GM19351 (cell line): ENCODE results near the gene OBSCN.

ENCODE experiments used
- ATAC-seq: cut with Tn5 transposase; IDR thresholded peaks from one replicate; pipeline ENCODE4 v1.9.1; 2021; ENCODE audit warnings: mild to moderate bottlenecking, moderate library complexity; ENCODE audit not compliant: unreplicated experiment

OBSCN gene

GRCh38 chr1:228408869-228409805 is 201.3 kb downstream of the OBSCN start:
- no peak for ATAC-seq

- ATAC-seq = no peak
Measured at GRCh38 chr1:228410015-228410414, 202.2 kb downstream of the OBSCN start.

- no peak for ATAC-seq
Measured at GRCh38 chr1:228410671-228411070, 202.8 kb downstream of the OBSCN start.

GRCh38 chr1:228411121-228411520 is 203.3 kb downstream of the OBSCN start:
- no peak for ATAC-seq

DNA sequence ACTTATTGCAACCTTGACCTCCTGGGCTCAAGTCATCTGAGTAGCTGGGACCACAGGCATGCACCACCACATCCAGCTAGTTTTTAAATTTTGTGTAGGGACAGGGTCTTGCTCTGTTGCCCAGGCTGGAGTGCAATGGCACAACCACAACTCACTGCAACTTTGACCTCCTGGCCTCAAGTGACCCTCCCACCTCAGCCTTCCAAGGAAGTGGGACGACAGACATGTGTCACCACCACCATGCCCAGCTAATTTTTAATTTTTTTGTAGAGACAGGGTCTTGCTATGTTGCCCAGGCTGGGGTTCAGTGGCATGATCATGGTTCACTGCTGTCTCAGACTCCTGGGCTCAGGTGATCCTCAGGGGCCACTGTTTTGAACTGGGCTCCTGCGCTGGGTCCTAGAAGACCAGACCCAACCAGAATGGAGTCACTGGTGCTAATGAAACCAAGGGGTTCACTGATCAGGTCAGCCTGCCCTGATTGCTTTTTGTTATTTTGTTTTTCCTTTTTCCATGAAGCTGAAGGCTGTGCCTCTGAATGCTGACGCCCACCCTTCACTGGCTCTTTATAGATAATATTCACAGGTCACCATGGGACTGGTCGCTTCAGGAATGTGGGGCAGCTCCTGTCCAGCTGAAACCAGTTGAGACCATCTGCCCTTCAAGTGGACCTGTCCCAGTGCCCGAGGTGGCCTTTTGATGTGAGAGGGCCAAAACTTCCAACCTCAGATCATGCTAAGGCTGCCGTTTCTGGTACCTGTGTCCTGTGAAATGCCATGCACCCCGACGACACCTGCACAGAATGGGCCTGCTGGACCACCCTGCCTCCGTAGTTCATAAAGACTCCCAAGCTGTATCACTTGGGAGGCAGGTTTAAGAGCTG is 203.9 kb downstream of the OBSCN start:
- no peak for ATAC-seq

DNA sequence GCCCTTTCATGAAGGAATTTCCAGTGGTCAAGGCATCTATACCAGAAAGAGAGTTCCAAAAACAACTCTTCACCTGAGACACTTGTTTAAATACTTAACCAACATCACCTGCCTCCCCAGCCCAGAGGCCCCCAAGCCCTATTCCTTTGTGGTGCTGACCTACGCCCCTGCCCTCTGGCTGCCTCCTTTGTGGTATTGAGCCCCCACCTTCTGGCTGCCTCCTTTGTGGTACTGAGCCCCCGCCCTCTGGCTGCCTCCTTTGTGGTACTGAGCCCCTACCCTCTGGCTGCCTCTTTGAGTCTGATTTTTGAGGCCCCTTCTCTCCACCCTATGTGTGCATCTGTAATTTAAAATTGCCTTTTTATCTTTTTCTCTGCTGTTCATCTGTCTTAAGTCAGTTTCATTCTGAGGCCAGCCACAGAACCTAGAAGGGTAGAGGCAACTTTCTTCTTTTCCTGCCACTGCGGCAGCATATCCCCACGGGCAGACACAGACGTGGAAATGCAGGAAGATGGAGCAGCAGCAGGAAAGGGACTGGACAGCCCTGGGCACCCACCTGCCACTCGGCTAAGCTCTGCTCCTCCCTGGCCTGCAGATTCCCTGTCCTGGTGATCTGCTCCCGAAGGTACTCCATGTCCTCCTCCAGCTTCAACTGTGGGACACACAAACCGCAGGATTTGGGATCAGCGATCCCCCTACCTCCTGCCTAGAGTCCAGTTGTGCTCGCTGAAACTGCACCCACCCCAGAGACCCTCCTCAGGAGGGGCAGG is 205.6 kb downstream of the OBSCN start:
- no peak for ATAC-seq

DNA sequence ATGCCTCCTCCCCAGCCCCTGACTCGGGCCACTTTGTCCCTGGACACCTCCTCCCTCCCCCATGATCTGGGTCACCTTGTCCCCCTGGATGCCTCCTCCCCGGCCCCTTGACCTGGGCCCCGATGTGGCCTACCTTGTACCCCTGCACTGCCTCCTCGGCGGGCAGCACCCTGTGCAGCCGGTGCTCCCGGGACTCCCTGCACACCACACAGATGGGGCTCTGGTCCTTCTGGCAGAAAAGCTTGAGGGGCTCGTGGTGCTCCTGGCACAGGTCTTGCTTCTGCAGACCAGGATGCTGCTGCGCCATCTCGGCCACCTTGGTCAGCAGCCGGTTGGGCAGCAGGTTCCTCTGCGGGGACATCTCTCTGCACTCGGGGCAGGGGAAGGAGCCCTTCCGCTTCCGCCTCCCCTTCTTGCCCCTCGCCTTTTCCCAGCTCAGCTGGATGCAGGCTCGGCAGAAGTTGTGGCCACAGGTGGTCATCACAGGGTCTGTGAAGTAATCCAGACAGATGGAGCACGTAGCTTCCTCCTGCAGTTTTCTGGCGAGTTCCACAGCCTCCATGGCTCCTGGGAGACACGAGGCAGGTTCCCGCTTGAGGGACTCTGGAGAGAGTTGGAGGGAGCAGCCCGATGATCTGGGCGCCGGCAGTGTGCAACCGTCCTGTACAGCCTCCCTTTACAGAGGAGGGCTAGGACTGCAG is 206.8 kb downstream of the OBSCN start:
- ATAC-seq = no peak

- no peak for ATAC-seq
Measured at GRCh38 chr1:228415221-228415620, 207.4 kb downstream of the OBSCN start.

- no peak for ATAC-seq
Measured at GRCh38 chr1:228415853-228416216, 208.0 kb downstream of the OBSCN start.

DNA sequence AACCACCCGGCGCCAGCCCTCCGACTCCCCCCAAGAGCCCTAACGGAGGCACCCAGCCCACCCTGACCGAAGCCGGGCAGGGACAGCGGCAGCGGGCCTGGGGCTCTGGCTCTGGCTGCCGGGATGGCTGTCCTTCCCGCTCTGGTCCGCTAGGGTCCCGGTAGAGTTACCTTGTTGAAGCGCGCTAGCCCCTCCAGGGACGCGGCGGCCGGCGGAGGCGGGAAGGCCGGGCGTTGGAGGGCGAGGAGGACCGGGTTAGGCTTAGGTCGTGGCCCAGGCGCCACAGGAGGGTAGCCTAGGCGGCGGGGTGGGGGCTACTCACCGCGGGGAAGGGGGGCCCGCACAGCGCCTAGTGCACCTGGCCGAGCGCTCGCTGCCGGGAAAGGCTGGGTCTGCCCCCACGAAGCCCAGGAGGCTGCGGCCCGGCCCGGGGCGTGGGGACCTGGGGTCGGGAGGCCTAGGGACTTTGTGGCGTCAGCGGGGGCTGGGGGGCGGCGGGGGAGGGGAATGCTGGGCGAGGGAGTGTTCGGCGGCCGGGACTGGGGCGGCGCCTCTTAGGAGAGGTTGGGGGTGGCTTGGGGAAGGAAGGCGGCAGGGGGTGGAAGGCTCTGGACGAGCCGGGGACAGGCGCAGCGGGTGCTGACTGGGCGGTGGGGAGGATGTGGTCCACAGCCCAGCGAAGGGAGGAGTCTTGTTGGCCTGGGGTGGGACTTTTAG is 208.5 kb downstream of the OBSCN start, which contains the start of gene TRIM17:
Gene TRIM17 (minus strand): TSS at position 645 of the 717 bp plus-strand sequence. CDS start 1,789 bp downstream, outside the sequence.
- ATAC-seq = peak; percentile 60

DNA sequence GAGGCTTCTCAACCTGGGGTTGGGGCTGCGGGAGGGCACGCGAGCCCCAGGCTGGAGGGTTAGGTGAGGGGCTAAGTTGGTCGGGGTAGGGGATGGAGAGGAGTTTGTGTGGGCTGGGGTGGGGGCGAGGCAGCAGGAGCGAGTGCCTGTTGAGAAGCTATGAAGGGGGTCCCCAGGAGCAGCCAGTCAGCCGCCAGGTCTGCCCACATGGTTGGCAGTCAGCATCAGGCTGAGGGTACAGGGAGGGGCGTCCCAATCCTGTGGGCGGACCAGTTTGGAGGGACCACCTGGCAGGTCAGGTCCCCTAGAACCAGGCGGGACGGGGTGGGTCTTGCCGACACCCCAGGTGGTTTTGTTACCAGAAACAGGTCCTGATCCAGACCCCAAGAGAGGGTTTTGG is 209.2 kb downstream of the OBSCN start:
- no peak for ATAC-seq

- no peak for ATAC-seq
Measured at GRCh38 chr1:228417483-228418203, 209.8 kb downstream of the OBSCN start.

DNA sequence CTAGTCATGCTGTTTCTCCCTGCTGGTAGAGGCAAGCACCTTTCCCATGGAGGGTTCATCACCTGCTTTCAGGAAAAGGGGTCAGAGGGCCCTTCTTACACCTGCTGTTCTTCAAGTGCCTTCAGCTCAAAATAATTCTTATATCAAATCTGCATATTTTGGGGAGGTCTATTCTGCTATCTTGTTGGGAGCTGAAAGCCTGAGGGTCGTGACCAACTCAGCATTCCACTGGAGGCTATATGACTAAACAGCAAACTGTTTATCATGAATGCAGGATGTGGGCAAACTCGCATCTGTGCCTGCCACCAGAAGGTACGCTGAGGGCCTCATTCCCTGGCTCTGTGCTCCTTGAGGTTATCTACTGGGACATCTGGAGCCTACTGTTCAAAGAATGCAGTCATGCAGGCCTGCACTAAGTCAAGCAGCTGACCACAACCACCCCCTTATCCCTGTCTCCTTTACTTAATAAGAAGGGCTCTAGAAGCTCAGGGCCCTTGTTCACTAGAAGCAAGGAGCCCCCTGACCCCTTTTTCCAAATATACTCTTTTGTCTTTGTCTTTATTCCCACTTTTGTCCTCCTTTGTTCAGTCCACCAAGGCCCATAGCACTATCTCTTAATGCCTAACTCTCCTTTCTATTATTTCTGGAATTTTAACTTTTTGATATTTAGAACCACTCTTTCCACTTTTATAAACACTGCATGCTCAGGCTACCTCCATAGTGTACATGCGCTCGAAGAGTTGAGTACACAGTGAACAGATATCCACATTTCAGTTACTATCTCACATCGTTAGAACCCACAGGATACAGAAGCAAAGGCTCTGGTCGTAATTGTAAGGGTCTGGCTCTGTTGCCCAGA is 213.4 kb downstream of the OBSCN start:
- ATAC-seq = no peak

- ATAC-seq = no peak
Measured at GRCh38 chr1:228423404-228424053, 215.7 kb downstream of the OBSCN start.

DNA sequence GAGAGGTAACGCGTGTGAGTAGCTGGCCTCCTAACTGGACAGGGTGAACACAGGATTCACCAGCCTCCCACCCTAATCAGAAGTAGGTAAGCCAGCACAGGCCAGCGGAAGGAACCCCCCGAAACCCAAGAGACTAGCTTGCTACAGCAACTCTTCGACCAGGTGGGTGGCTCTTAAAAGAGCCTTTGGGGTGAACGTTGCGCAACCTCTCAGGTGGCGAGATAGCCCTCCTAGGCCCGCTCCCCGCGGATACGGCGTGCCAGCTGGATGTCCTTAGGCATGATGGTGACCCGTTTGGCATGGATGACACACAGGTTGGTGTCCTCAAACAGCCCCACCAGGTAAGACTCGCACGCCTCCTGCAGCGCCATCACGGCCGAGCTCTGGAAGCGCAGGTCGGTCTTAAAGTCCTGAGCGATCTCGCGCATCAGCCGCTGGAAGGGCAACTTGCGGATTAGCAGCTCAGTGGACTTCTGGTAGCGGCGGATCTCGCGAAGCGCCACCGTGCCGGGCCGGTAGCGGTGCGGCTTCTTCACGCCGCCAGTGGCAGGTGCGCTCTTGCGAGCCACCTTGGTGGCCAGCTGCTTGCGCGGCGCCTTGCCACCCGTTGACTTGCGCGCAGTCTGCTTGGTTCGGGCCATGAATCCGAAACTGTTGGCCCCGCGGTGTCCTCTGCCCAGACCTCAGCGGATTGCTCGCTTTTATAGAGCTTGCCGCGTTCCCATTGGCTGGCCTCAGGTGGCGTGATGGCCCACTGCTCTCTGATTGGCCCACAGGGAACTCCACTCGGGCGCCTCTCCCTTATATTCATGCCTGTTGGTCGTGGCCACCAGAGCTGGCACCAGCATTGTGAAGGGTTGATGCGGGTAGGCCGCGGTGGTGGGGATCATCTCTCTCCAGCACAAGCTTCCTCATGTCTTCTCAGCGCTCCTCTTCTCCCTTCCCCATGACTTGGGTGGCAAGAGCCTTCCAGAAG is 217.1 kb downstream of the OBSCN start:
- no peak for ATAC-seq

GRCh38 chr1:228426518-228427175 is 218.8 kb downstream of the OBSCN start:
- no peak for ATAC-seq
